Activated CD4-positive, alpha-beta T cell treated with anti-CD3 and anti-CD28 coated beads for 36 hours (primary cell): ENCODE results near the gene NACC1. TPM values are rescaled to one million over a fixed set of nuclear protein-coding genes. Genes with fewer than 3 reads are reported as not detected.
"Not testable (repeated sequence)": the region's sequence is repeated elsewhere in the genome, so short reads cannot be mapped to it uniquely, and the experiment has no call there.

Experiments
- ATAC-seq: fragments of 200-7000 bp; cut with Tn5 transposase; one replicate; pipeline ENCODE4 v1.10.0; 2021; ENCODE audit warnings: mild to moderate bottlenecking, moderate library complexity
- CTCF ChIA-PET: fragments of 350-600 bp; sonication (Branson Sonifier 250); formaldehyde crosslinking; loops from one replicate; lab custom pipeline; 2021; ENCODE audit warnings: antibody characterized with exemption; lab: Charles Lee
- POLR2A ChIA-PET: fragments of 350-600 bp; sonication (Branson Sonifier 250); formaldehyde crosslinking; loops from one replicate; lab custom pipeline; 2021; ENCODE audit warnings: antibody characterized with exemption, inconsistent platforms; lab: Charles Lee
- DNase-seq: peaks from one replicate; pipeline ENCODE4 v3.0.0-alpha.2; 2020
- H3K27ac Mint-ChIP-seq: one replicate; pipeline ENCODE4 v1.8.0; 2021; ENCODE audit warnings: mixed read lengths
- H3K27me3 Mint-ChIP-seq: one replicate; pipeline ENCODE4 v1.8.0; 2021; ENCODE audit warnings: mixed read lengths
- H3K36me3 Mint-ChIP-seq: one replicate; pipeline ENCODE4 v1.8.0; 2021; ENCODE audit warnings: low read depth, mixed read lengths
- H3K4me1 Mint-ChIP-seq: one replicate; pipeline ENCODE4 v1.8.0; 2021; ENCODE audit warnings: mixed read lengths
- H3K4me3 Mint-ChIP-seq: one replicate; pipeline ENCODE4 v1.8.0; 2021; ENCODE audit warnings: mild to moderate bottlenecking, moderate library complexity, mixed read lengths
- H3K9me3 Mint-ChIP-seq: one replicate; pipeline ENCODE4 v1.8.0; 2021; ENCODE audit warnings: low read depth, mixed read lengths
- intact Hi-C, 2 experiments: fragments of 100-400 bp; cut with DNase I in 1 of 2; cut with micrococcal nuclease in 1 of 2; formaldehyde crosslinking; loops; one replicate each; pipeline versions ENCODE4 v1.14.2 to v1.15.1; 2022 to 2024; cut with DNase I, micrococcal nuclease
- total RNA-seq, 2 experiments: library from RNA; stranded (reverse); gene quantifications; one replicate each; pipeline ENCODE4 v1.2.3, GENCODE V29; 2021

NACC1 gene
- total RNA-seq, 2 experiments from 2014 or later: 77.5 to 84.5 TPM

DNA sequence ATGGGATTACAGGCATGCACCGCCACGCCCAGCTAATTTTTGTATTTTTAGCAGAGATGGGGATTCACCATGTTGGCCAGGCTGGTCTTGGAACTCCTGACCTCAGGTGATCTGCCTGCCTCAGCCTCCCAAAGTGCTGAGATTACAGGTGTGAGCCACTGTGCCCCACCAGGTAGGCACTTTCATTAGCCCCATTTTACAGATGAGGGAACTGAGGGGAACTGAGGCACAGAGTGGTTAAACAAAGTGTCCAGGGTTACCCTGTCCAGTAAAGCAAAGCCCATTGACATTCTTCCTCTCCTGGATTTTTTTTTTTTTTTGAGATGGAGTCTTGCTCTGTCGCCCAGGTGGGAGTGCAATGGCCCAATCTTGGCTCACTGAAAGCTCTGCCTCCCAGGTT is 48.1 kb downstream of the NACC1 start:
- ChIA-PET CTCF (interaction anchor here (0.7 to 2.7 kb wide), 4 partner anchors 10 to 44 kb away, joined by 3 to 11 read pairs (median 4); no protein-coding TSS in a partner anchor), POLR2A (interaction anchor here (0.7 to 2.5 kb wide), 2 partner anchors 11 to 17 kb away, joined by 8 to 14 read pairs; no protein-coding TSS in a partner anchor)
- intact Hi-C loops: loop anchor here in 1 of 2 experiments (5.0 kb wide), 1 partner anchor 1201 kb away; no protein-coding TSS in a partner anchor
- Mint-ChIP-seq H3K4me1 (peaks cover 79% of the 10 kb centered on the region), H3K27ac (peak overlapping the region; percentile 58)
- not testable (repeated sequence) for H3K9me3 Mint-ChIP-seq, H3K4me3 Mint-ChIP-seq, H3K27me3 Mint-ChIP-seq, DNase-seq, ATAC-seq, H3K36me3 Mint-ChIP-seq

DNA sequence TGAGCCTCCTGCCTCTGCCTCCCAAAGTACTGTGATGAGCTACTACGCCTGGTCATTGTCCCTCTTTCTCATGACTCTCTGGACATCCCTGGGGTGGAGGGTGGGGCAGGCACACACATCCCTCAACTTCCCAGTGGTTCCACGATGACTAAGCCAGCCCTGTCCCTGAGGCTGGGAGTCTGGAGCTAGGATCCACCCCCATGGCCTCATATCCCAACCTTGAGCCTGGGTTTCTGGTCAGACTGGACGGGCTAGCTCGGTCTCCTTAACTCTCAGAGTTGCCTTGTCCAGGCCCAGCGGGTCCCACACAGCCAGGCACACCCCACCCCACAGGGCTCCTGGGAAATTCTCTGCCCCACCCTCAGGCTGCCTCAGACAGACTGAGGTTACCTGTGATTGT is 51.7 kb downstream of the NACC1 start:
- Mint-ChIP-seq H3K4me3 (no peak overlapping the region), H3K36me3 (peaks cover 3% of the 10 kb centered on the region), H3K9me3 (no peaks in the 10 kb centered on the region), H3K4me1 (peaks cover 82% of the 10 kb centered on the region), H3K27me3 (no peaks in the 10 kb centered on the region), H3K27ac (peak overlapping the region; percentile 96)
- POLR2A ChIA-PET: interaction anchor here (1.4 kb wide), 2 partner anchors 15 to 17 kb away, joined by 6 read pairs; no protein-coding TSS in a partner anchor
- no peak for ATAC-seq
- intact Hi-C loops: loop anchor here in 1 of 2 experiments (5.0 kb wide), 1 partner anchor 1198 kb away; no protein-coding TSS in a partner anchor
- no peak for DNase-seq
- CTCF ChIA-PET: interaction anchor here (0.7 to 1.8 kb wide), 9 partner anchors 9 to 92 kb away, joined by 3 to 8 read pairs (median 3); no protein-coding TSS in a partner anchor

DNA sequence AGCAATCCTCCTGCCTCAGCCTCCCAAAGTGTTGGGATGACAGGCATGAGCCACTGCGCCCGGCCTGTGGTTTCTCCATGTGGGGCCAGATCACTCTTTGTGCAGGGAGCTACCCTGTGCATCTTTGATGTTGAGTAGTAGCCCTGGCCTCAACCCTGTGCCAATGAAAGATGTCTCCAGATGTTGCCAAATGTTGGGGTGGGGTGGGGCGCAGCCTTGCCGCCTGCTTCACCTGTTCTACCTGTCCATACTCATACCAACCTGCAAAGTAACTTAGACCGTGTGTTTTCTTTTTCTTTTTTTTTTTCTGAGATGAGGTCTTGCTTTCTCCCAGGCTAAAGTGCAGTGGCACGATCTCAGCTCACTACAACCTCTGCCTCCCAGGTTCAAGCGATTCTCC is 53.1 kb downstream of the NACC1 start:
- Mint-ChIP-seq H3K4me1 (peaks cover 68% of the 10 kb centered on the region), H3K36me3 (peaks cover 3% of the 10 kb centered on the region), H3K27me3 (no peaks in the 10 kb centered on the region), H3K27ac (peak overlapping the region; percentile 97), H3K9me3 (no peaks in the 10 kb centered on the region), H3K4me3 (no peak overlapping the region)
- ATAC-seq (no peak), DNase-seq (no peak)
- ChIA-PET POLR2A (interaction anchor here (0.7 kb wide), 1 partner anchor 16 kb away, joined by 5 read pairs; no protein-coding TSS in a partner anchor), CTCF (interaction anchor here (1.8 kb wide), 1 partner anchor 23 kb away, joined by 8 read pairs; no protein-coding TSS in a partner anchor)
- intact Hi-C loops: no loop called here

DNA sequence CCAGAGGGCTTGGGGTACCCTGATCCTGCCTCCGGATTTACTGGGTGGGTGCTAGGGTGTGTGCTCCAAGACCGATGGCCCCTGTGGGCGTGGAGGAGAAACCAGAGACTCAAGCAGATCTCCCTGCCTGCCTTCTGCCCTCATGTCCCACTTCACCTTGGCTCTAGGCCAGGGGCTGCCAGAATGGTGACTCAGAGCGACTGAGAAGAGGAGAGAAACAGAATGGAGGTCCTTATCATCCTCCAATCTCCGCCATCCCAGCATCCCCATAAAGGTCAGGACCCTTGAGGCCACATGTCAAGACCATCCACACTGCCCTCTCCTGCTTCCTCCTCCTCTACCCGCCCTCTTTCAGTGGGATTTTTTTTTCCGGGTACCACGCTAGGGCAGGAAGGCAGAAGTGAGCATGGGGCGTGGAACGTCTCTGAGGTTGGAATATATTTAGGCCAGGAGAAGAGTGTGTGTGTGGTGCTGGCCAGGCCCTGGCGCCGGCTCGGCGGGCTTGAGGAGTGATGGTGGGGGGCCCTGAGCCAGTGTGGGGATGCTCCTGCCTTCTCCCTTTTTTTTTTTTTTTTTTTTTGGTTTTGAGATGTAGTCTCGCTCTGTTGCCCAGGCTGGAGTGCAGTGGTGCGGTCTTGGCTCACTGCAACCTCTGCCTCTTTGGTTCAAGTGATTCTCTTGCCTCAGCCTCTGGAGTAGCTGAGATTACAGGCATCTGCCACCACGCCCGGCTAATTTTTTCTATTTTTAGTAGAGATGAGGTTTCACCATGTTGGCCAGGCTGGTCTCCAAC is 54.5 kb downstream of the NACC1 start:
- POLR2A ChIA-PET: no interaction called here
- H3K9me3 Mint-ChIP-seq: no peaks in the 10 kb centered on the region
- peak; percentile 30 for ATAC-seq
- intact Hi-C loops: no loop called here
- peaks cover 3% of the 10 kb centered on the region for H3K36me3 Mint-ChIP-seq
- CTCF ChIA-PET: no interaction called here
- H3K27me3 Mint-ChIP-seq: no peaks in the 10 kb centered on the region
- H3K4me1 Mint-ChIP-seq: peaks cover 56% of the 10 kb centered on the region
- peak; percentile 93 for DNase-seq
- peak overlapping the region; percentile 80 for H3K4me3 Mint-ChIP-seq
- peak overlapping the region; percentile 97 for H3K27ac Mint-ChIP-seq

DNA sequence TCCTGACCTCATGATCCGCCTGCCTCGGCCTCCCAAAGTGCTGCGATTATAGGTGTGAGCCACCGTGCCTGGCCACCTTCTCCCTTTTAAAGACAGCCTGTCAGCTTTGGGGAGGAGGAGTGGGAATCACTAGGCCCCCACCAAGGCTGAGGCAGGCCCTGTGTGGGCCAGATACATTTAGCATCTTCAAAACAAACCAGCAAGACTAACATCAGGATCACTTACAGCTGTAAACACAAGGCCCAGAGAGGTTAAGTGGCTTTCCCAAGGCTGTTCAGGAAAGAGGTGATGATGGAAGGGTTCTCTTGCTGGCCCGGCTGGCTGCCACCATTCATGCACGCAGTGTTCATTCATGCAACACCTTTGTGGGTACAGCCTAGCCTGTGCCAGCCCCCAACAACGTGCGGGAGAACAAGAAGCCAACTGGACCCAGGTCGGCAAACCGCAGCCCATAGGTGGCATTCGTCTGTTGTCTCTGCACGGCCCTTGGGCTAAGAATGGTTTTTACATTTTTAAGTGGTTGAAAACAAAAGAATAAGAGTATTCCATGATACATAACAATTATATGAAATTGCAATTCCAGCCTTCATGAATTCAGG is 55.2 kb downstream of the NACC1 start:
- Mint-ChIP-seq H3K27ac (peak overlapping the region; percentile 97), H3K4me3 (peak overlapping the region; percentile 80), H3K27me3 (no peaks in the 10 kb centered on the region), H3K9me3 (no peaks in the 10 kb centered on the region), H3K4me1 (peaks cover 50% of the 10 kb centered on the region), H3K36me3 (peaks cover 2% of the 10 kb centered on the region)
- CTCF ChIA-PET: interaction anchor here (1.1 kb wide), 1 partner anchor 9 kb away, joined by 3 read pairs; no protein-coding TSS in a partner anchor
- no peak for ATAC-seq
- POLR2A ChIA-PET: no interaction called here
- DNase-seq: no peak
- intact Hi-C loops: no loop called here

DNA sequence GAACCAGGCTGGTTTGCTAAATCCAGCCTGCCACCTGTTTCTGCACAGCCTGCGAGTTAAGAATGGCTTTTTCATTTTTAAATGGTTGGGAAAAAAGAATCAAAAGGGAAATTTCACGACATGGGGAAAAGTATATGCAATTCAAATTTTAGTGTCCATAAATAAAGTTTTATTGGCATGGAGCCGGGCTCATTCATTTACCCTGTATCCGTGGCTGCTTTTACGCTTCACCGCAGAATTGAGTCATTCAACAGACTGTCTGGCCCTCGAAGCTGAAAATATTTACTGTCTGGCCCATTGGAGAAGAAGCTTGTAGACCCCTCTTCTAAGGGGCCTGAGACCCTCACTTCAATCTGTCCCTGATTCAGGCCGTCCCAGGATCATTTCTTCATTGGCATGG is 58.3 kb downstream of the NACC1 start:
- no peak for ATAC-seq
- CTCF ChIA-PET: interaction anchor here (1.1 to 1.3 kb wide), 3 partner anchors 10 to 38 kb away, joined by 3 to 5 read pairs (median 4); no protein-coding TSS in a partner anchor
- POLR2A ChIA-PET: no interaction called here
- no peak overlapping the region for H3K4me3 Mint-ChIP-seq
- peaks cover 39% of the 10 kb centered on the region for H3K4me1 Mint-ChIP-seq
- H3K9me3 Mint-ChIP-seq: no peaks in the 10 kb centered on the region
- no peaks in the 10 kb centered on the region for H3K27me3 Mint-ChIP-seq
- H3K36me3 Mint-ChIP-seq: peaks cover 2% of the 10 kb centered on the region
- intact Hi-C loops: no loop called here
- no peak overlapping the region for H3K27ac Mint-ChIP-seq
- no peak for DNase-seq

DNA sequence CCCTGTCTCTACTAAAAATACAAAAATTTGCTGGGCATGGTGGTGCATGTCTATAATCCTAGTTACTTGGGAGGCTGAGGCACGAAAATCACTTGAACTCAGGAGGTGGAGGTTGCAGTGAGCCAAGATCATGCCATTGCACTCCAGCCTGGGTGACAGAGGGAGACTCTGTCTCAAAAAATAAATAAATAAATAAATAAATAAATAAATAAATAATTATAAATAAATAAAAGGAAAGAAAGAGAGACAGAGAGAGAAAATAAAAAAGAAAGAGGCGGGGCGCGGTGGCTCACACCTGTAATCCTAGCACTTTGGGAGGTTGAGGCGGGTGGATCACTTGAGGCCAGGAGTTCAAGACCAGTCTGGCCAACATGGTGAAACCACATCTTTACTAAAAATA is 59.5 kb downstream of the NACC1 start:
- ATAC-seq, H3K4me3 Mint-ChIP-seq, H3K9me3 Mint-ChIP-seq, H3K27me3 Mint-ChIP-seq, intact Hi-C loops, DNase-seq, H3K36me3 Mint-ChIP-seq, H3K27ac Mint-ChIP-seq: not testable (repeated sequence)
- ChIA-PET CTCF (interaction anchor here (0.9 kb wide), 1 partner anchor 12 kb away, joined by 3 read pairs; no protein-coding TSS in a partner anchor), POLR2A (interaction anchor here (0.7 kb wide), 1 partner anchor 17 kb away, joined by 4 read pairs; no protein-coding TSS in a partner anchor)
- peaks cover 34% of the 10 kb centered on the region for H3K4me1 Mint-ChIP-seq

DNA sequence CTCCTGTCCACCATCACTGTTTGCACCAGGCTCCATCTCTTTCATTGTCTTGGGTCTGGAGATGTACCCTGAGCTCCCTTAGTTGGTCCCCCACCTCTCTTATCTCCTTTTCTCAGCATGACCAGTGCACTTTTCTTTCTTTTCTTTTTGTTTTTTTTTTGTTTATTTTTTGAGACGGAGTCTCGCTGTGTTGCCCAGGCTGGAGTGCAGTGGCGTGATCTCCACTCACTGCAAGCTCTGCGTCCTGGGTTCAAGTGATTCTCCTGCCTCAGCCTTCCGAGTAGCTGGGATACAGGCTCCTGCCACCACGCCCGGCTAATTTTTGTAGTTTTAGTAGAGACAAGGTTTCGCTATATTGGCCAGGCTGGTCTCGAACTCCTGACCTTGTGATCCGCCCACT is 60.2 kb downstream of the NACC1 start:
- H3K27me3 Mint-ChIP-seq, intact Hi-C loops, ATAC-seq, H3K9me3 Mint-ChIP-seq, POLR2A ChIA-PET, H3K27ac Mint-ChIP-seq, DNase-seq, H3K36me3 Mint-ChIP-seq, H3K4me3 Mint-ChIP-seq: not testable (repeated sequence)
- H3K4me1 Mint-ChIP-seq: peaks cover 27% of the 10 kb centered on the region
- CTCF ChIA-PET: interaction anchor here (0.9 kb wide), 1 partner anchor 12 kb away, joined by 3 read pairs; no protein-coding TSS in a partner anchor

DNA sequence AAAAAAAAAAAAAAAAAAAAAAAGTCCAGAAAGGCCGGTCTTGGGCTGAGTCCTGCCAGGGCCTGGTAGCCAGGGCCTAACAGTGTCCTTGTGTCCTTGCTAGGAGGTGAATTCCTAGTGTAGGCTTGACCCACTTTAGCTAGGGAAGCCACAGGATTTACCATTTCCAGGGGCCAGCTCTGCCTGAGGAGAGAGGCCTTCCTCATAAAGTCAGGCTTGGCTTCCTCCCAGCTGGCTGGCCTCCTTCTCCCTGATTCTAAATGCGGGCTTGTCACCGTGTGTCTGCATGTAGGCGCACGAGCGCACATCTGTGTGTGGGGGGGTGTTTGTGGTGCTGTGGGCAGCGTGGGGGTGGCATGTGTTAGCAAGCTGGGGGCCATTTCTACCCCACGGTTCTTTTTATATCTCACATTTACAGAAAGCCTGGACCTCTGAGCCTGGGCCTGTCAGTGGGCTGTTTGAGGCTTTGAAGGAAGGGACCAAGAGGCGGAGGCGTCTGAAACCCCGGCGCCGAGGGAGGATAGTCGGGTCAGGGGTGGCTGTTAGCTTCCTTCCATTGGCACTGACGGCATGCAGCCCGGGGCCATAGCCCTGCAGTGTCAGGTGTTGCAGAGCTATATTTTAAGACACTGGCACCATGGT is 63.8 kb downstream of the NACC1 start:
- ATAC-seq (peak; percentile 66), DNase-seq (peak; percentile 65)
- ChIA-PET POLR2A (interaction anchor here (0.6 to 1.2 kb wide), 3 partner anchors 17 to 53 kb away, joined by 3 read pairs; no protein-coding TSS in a partner anchor), CTCF (interaction anchor here (0.6 to 3.1 kb wide), 17 partner anchors 8 to 1471 kb away, joined by 3 to 12 read pairs (median 3); no protein-coding TSS in a partner anchor)
- Mint-ChIP-seq H3K4me3 (no peak overlapping the region), H3K27me3 (no peaks in the 10 kb centered on the region), H3K36me3 (no peaks in the 10 kb centered on the region), H3K27ac (peak overlapping the region; percentile 63), H3K4me1 (peaks cover 27% of the 10 kb centered on the region), H3K9me3 (no peaks in the 10 kb centered on the region)
- intact Hi-C loops: no loop called here

DNA sequence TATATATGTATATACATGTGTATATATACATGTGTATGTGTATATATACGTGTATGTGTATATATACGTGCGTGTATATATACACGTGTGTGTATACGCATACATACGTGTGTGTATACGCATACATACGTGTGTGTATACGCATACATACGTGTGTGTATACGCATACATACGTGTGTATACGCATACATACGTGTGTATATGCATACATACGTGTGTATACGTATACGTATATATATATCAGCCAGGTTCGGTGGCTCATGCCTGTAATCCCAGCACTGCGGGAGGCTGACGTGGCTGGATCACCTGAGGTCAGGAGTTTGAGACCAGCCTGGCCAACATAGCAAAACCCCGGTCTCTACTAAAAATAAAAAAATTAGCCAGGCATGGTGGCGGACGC is 66.9 kb downstream of the NACC1 start:
- ATAC-seq, intact Hi-C loops, H3K27me3 Mint-ChIP-seq, POLR2A ChIA-PET, DNase-seq, H3K9me3 Mint-ChIP-seq, H3K27ac Mint-ChIP-seq, CTCF ChIA-PET, H3K36me3 Mint-ChIP-seq, H3K4me3 Mint-ChIP-seq: not testable (repeated sequence)
- peaks cover 38% of the 10 kb centered on the region for H3K4me1 Mint-ChIP-seq
